GM19455 (cell line): ENCODE measurements around the gene ATP11B.
"Not testable (repeated sequence)": the region's sequence is repeated elsewhere in the genome, so short reads cannot be mapped to it uniquely, and the experiment has no call there.

ENCODE experiments used
- ATAC-seq: cut with Tn5 transposase; IDR thresholded peaks from one replicate; pipeline ENCODE4 v1.9.1; 2021; ENCODE audit not compliant: unreplicated experiment

ATP11B gene

DNA sequence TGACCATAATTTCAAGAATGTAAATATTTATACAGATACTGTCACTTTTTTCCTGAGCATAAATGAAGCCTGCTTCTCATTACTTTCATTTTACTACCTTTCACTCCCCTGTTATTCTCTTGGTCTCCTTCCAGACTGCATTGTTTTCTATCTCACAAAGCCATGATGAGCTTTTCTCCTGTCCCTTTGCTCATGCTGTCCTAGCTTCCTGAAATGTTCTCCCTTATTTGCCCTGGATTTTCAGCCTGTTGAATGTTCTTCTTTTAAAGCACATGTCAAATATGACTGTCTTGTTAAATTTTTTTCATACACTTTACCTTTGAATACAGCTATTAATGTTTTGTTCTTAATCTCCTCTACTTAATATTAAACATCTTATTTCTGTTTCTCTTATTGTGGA, 31.7 kb downstream of the ATP11B start:
- ATAC-seq: no peak

DNA sequence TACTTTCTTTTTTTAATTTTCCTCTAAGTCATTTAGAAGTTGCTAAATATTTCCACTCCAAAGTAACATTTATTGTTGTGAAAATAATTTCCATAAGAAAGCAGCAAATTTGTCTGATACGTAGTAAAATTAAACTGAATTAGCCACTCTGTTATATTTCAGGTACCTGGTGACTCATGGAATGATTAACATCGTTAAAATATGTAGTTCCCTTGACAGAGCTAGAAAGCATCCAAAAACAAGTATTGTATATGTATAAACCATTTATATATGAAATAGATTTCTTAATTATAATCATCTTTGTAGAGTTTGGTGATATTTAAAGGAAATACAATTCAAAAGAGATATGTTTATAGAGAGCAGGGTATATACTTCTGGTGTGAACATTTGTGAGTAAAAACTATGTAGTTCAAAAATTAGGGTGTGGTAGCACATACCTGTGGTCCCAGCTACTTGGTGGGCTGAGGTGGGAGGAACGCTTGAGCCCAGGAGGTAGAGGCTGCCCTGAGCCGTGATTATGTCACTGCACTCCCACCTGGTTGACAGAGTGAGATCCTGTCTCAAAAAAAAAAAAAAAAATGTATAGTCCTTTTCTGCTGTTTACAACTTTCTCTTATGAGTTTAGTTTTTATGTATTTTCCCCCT, 36.6 kb downstream of the ATP11B start:
- ATAC-seq: no peak

DNA sequence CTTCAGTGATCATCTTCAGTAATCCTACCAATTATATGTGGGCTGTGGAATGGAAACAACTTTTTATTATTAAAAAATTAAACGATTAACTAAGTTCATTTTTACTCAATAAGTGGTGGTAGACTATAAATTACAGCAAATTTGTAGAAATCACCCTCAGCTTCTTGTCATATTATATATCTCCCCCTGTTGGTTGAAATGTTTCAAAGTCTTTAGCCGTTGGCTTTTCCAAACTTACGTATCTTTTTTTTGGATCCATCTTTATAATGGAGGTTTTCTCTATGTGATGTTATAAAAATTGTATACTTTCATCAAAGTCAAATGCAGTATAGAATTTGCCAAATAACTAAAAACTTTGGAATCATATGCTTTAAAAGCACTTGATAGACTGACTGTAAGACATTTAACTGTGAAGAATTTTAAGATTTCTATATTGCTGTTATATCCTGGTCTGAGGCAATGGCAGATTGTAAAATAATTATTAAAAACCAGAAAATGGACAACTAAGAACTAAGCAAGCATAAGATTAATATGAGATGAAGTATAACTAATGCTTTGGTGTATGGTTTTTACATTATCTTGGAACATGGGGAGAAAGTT, 44.7 kb downstream of the ATP11B start:
- no peak for ATAC-seq

GRCh38 chr3:182843478-182843877, 50.2 kb downstream of the ATP11B start:
- no peak for ATAC-seq

- no peak for ATAC-seq
Measured at GRCh38 chr3:182848906-182849305, 55.6 kb downstream of the ATP11B start.

- no peak for ATAC-seq
Measured at GRCh38 chr3:182855076-182855475, 61.8 kb downstream of the ATP11B start.

GRCh38 chr3:182861348-182861747, 68.0 kb downstream of the ATP11B start:
- ATAC-seq: no peak

DNA sequence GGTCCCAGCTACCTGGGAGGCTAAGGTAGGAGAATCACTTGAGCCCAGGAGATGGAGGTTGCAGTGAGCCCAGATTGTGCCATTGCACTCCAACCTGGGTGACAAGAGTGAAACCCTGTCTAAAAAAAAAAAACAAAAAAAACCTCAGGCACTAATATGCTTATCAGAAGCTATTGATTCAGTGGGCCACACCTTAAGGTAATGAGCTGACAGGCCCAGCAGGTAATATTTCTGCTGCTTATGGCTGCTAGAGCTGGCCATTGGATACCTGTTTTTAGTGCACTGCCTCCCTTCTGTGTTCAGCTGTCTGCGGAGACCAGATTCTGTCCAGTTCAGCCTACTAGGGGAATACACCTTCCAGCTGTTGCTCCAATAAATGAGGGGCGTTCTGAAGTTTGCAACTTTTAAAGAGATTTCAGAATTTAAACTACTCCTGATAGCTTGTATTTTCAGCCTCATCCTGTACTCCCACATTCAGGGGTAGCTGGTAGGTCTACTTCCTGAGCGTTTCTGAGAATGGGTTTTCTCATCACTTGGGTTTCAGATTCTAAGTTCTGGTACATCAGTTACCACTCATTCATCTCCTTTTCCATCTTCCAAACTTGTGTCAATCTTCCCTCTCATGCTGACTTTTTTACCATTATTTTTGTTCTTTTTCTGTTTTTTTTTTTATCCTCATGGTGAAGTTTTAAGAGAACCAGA, 69.0 kb downstream of the ATP11B start:
- no peak for ATAC-seq

GRCh38 chr3:182869059-182869458, 75.8 kb downstream of the ATP11B start:
- no peak for ATAC-seq

DNA sequence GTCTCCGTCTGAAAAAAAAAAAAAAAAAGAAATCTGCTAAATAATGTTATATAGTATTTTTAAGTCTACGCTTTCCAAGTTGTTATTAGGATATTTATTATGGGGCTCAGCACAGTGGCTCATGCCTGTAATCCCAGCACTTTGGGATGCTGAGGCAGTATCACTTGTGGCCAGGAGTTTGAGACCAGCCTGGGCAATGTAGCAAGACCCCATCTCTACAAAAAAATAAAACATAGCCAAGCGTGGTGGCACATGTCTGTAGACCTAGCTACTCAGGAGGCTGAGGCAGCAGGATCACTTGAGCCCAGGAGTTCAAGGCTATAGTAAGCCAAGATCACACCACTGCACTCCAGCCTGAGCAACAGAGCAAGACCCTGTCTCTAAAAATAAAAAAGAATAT, 77.6 kb downstream of the ATP11B start:
- not testable (repeated sequence) for ATAC-seq

- no peak for ATAC-seq
Measured at GRCh38 chr3:182879031-182879611, 85.8 kb downstream of the ATP11B start.

- ATAC-seq: no peak
Measured at GRCh38 chr3:182886497-182886896, 93.2 kb downstream of the ATP11B start.

- ATAC-seq: no peak
Measured at GRCh38 chr3:182889948-182890629, 96.8 kb downstream of the ATP11B start.

DNA sequence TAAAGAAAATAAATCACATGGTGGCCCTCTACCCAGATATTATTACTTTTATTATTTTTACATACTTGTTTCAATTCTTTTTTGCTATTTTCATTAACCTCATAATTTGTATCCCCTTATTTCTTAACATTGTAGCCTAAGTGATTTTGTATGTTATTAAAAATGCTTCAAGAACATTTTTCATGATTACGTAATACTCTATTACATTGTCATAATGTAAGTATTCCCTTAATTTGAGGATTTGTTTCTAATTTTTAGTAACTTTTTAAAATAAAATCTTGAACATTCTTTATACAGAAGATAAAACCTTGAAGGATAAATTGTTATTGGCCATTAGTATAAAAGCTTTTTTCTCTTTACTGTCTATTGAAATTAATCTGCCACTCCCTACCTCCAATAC, 98.1 kb downstream of the ATP11B start:
- no peak for ATAC-seq

- ATAC-seq: no peak
Measured at GRCh38 chr3:182892226-182892625, 98.9 kb downstream of the ATP11B start.

DNA sequence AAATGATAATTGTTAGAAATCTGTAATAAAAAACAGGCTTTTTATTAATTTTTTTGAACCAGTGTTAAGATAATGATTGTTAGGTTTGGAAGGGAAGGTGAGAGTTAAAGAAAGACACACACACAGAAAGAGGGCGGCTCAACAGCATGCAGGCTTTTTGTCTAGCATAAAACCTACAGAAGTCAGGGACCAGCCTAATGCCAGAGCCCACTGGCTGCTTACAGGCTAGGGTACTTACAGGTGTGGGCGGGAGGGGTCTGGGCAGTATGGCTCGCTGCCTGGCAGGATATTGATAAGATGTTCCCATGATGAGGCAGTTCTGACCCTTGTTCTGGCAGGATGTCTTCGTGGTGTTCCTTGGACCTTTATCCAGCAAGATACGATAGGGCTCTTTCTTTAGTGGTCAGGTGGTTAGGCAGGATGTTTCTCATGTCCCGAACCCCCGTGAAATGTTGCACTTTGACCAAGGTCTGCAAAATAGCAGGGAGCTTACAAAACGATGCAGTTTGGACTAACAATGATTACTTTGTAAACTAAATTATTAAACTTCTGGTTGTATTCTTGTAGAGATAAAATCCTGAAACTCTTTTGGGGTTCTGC, 102.3 kb downstream of the ATP11B start:
- no peak for ATAC-seq

DNA sequence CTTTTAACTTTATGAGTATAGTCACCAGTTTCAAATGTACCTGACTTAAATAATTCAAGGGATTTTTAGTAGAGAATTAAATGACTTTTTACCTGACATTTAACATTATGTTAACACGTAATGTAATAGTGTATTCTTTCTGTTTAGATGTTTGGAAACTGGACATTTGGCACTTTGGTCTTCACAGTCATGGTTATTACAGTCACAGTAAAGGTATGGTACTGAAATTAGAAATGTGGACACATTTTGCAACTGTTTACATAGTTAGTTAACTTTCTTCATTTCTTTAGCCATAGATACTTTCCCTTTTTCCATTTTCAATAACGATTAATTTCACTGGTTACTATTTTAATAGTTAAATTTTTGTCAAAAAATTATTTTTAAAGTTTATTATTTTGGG, 103.2 kb downstream of the ATP11B start:
- no peak for ATAC-seq

GRCh38 chr3:182902236-182902635, 108.9 kb downstream of the ATP11B start:
- no peak for ATAC-seq

GRCh38 chr3:182904164-182904563, 110.9 kb downstream of the ATP11B start:
- no peak for ATAC-seq

DNA sequence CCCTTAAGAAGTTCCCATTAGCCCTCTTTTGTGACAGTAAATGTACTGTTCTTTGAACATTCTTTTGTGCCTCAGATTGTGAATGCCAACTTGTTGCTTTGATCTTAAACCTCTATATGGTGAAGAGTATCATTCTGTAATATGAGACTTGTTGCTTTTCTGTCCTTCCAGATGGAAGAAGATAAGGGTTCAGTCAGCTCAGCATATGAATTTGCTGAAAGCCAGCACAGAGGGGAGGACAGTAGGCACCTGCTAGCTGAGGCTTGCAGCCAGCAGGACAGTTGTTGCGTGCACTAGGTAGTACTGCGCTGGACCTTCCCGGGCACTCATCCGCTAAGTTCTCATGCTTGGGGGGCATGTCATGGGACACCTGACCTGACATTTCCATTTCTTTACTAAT, 112.3 kb downstream of the ATP11B start:
- no peak for ATAC-seq

DNA sequence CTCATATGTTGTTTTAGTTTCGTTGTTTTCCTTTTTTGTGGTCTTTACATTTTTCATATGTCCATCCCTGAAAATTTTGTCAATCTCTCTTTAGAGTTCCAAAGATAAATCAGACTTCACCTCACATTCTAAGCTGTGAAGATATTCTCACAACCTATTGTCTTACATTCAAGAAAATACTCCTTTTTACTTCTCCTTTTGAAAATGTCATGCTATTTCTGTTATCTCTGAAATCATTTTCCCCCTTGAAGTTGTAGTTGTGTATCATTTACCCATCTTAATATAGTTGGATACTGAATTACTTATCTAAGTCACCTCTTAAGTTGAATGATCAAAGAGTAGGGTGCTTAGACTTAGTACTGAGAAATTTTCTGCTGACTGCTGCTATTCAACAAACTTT, 112.7 kb downstream of the ATP11B start:
- no peak for ATAC-seq
